ENCODE data around the gene GPR157.

DNA sequence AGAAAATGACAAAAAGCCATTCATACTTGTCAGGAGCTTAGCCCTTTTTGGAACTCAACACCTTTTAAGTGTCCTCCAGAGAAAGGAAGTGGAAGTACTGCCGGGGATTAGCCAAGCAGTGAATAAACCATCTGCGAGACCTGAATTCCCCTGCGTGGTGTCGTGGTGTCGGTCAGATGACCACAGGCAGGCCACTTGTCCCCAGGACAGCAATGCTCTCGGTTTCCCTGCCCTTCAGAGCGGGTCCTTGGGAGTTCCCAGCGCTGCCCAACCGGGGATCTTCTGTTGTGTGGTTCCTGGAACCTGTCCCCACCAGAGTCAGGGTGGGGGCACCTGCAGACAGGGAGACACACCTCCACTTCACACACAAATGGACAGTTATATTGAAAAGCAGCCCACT is 9.2 kb downstream of the GPR157 start:
- TF ChIP-seq TBL1XR1 (IDR thresholded peaks at IDR 0.05; ENCODE audit: low read depth, low read length) (peak; percentile 53; the same call in 1 of the 2 replicates), SP1 (IDR thresholded peaks at IDR 0.05; ENCODE audit: low read depth, low read length) (peak; percentile 41), HCFC1 (IDR thresholded peaks at IDR 0.05; ENCODE audit: low read length) (no peak), CBX3 (IDR thresholded peaks at IDR 0.05; ENCODE audit: borderline replicate concordance, low read depth) (no peak), GABPA (IDR thresholded peaks at IDR 0.05; ENCODE audit: low read depth) (no peak), STAT3 (IDR thresholded peaks at IDR 0.05; ENCODE audit: low read depth, low read length) (0 out of 2 replicates have a peak, but pooled peaks have one; percentile 19), POLR2A (IDR thresholded peaks at IDR 0.05; ENCODE audit: low read depth, low read length) (no peak)
- TF ChIP-seq, protein P1, sequence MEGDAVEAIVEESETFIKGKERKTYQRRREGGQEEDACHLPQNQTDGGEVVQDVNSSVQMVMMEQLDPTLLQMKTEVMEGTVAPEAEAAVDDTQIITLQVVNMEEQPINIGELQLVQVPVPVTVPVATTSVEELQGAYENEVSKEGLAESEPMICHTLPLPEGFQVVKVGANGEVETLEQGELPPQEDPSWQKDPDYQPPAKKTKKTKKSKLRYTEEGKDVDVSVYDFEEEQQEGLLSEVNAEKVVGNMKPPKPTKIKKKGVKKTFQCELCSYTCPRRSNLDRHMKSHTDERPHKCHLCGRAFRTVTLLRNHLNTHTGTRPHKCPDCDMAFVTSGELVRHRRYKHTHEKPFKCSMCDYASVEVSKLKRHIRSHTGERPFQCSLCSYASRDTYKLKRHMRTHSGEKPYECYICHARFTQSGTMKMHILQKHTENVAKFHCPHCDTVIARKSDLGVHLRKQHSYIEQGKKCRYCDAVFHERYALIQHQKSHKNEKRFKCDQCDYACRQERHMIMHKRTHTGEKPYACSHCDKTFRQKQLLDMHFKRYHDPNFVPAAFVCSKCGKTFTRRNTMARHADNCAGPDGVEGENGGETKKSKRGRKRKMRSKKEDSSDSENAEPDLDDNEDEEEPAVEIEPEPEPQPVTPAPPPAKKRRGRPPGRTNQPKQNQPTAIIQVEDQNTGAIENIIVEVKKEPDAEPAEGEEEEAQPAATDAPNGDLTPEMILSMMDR (IDR thresholded peaks at IDR 0.05 in 2 of 3, conservative IDR thresholded peaks at IDR 0.05 in 1 of 3; ENCODE audit: control insufficient read depth in 2 of 3, extremely low read depth in 1 of 3, insufficient read depth in 1 of 3, low read depth in 3 of 3, low read length in 3 of 3) = no peak
